Astrocyte (in vitro differentiated cells and primary cell): ENCODE results near the gene BCL7A. TPM values are rescaled to one million over a fixed set of nuclear protein-coding genes. Genes with fewer than 3 reads are reported as not detected.
"Not testable (repeated sequence)": the region's sequence is repeated elsewhere in the genome, so short reads cannot be mapped to it uniquely, and the experiment has no call there.

Source experiments
- DNase-seq: peaks from one replicate; pipeline ENCODE4 v3.0.0-alpha.2; 2010; ENCODE audit warnings: low read depth
- FAIRE-seq: peaks from 2 replicates; lab custom pipeline; 2011; peaks lifted over from hg19 to GRCh38; lab: Jason Lieb, UNC
- H2AFZ ChIP-seq: 2 replicates; pipeline ENCODE4 v1.6.0; 2012; ENCODE audit warnings: low read depth, low read length, inconsistent platforms
- H3K27ac ChIP-seq: 2 replicates; pipeline ENCODE4 v1.5.1; 2011; ENCODE audit warnings: low read depth, low read length, inconsistent platforms
- H3K27me3 ChIP-seq: 2 replicates; pipeline ENCODE4 v1.6.0; 2011; ENCODE audit warnings: low read length, inconsistent platforms; ENCODE audit not compliant: insufficient read depth
- H3K36me3 ChIP-seq: 2 replicates; pipeline ENCODE4 v1.5.1; 2011; ENCODE audit warnings: low read length, inconsistent platforms; ENCODE audit not compliant: insufficient read depth
- H3K4me1 ChIP-seq: 2 replicates; pipeline ENCODE4 v1.5.1; 2011; ENCODE audit warnings: low read length, inconsistent platforms; ENCODE audit not compliant: insufficient read depth
- H3K4me2 ChIP-seq: 2 replicates; pipeline ENCODE4 v1.6.0; 2012; ENCODE audit warnings: low read length, inconsistent platforms
- H3K4me3 ChIP-seq: 2 replicates; pipeline ENCODE4 v1.5.1; 2011; ENCODE audit warnings: low read depth, mild to moderate bottlenecking, low read length, inconsistent platforms; ENCODE audit not compliant: insufficient read depth
- H3K79me2 ChIP-seq: 2 replicates; pipeline ENCODE4 v1.6.0; 2012; ENCODE audit warnings: mild to moderate bottlenecking, low read length, inconsistent platforms; ENCODE audit not compliant: insufficient read depth
- H3K9ac ChIP-seq: 2 replicates; pipeline ENCODE4 v1.6.0; 2012; ENCODE audit warnings: mild to moderate bottlenecking, low read length, inconsistent platforms
- H3K9me3 ChIP-seq: 2 replicates; pipeline ENCODE4 v1.5.1; 2012; ENCODE audit warnings: low read depth, mild to moderate bottlenecking, low read length, inconsistent platforms; ENCODE audit not compliant: insufficient read depth
- H4K20me1 ChIP-seq: 2 replicates; pipeline ENCODE4 v1.6.0; 2012; ENCODE audit warnings: low read length, inconsistent platforms; ENCODE audit not compliant: insufficient read depth
- H3K27ac Mint-ChIP-seq: one replicate; pipeline ENCODE4 v1.8.0; 2021; ENCODE audit warnings: mild to moderate bottlenecking, mixed read lengths; ENCODE audit not compliant: unreplicated experiment
- H3K27me3 Mint-ChIP-seq: one replicate; pipeline ENCODE4 v1.8.0; 2021; ENCODE audit warnings: low read depth, mixed read lengths; ENCODE audit not compliant: unreplicated experiment
- H3K36me3 Mint-ChIP-seq: one replicate; pipeline ENCODE4 v1.8.0; 2021; ENCODE audit warnings: low read depth, mixed read lengths; ENCODE audit not compliant: unreplicated experiment
- H3K4me1 Mint-ChIP-seq: one replicate; pipeline ENCODE4 v1.8.0; 2021; ENCODE audit warnings: low read depth, mixed read lengths; ENCODE audit not compliant: unreplicated experiment
- H3K4me3 Mint-ChIP-seq: one replicate; pipeline ENCODE4 v1.8.0; 2021; ENCODE audit warnings: mild to moderate bottlenecking, moderate library complexity, mixed read lengths; ENCODE audit not compliant: unreplicated experiment
- H3K9me3 Mint-ChIP-seq: one replicate; pipeline ENCODE4 v1.8.0; 2021; ENCODE audit warnings: mild to moderate bottlenecking, mixed read lengths; ENCODE audit not compliant: unreplicated experiment
- EZH2 ChIP-seq: IDR thresholded peaks from 2 replicates; pipeline ENCODE4 v1.6.1; 2012; ENCODE audit warnings: mild to moderate bottlenecking, low read length, inconsistent platforms; ENCODE audit not compliant: insufficient read depth
- total RNA-seq: library from RNA; stranded (reverse); gene quantifications from 2 replicates; pipeline ENCODE4 v1.2.1, GENCODE V29; 2021
- TF ChIP-seq, protein P1 (sequence below): IDR thresholded peaks from 2 replicates; pipeline ENCODE4 v1.5.1; 2011; ENCODE audit warnings: low read depth, mild to moderate bottlenecking, inconsistent platforms, low read length, moderate library complexity; ENCODE audit not compliant: insufficient read depth

Gene BCL7A
- total RNA-seq, 1 donor from 2014 or later = 9.6 TPM

DNA sequence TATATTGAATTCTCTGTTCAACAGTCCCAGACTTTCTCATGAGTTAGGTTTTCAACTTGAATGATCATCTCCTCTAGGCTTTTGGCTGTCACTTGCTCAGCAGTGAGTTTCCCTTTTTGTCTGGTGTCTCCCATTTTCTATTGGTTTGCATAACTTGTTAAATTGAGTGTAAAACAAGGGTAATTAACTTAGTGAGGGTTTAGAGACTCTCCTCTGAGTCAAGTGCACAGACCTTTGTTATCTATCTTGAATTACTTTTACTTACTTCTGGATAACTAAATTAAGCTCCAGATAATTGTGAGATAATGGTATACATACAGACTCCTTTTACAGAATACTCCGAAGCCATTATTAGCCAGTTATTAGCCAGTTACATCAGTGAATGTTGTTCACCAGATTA lies 78.9 kb downstream of the BCL7A start:
- Mint-ChIP-seq H3K4me1 (peaks cover 38% of the 10 kb centered on the region), H3K9me3 (no peaks in the 10 kb centered on the region), H3K27me3 (no peaks in the 10 kb centered on the region), H3K27ac (no peak overlapping the region), H3K4me3 (no peak overlapping the region), H3K36me3 (peaks cover 8% of the 10 kb centered on the region)
- no peak overlapping the region for H3K4me2 ChIP-seq
- no peaks in the 10 kb centered on the region for H3K9me3 ChIP-seq
- H3K4me3 ChIP-seq = no peak overlapping the region
- TF ChIP-seq, protein P1, sequence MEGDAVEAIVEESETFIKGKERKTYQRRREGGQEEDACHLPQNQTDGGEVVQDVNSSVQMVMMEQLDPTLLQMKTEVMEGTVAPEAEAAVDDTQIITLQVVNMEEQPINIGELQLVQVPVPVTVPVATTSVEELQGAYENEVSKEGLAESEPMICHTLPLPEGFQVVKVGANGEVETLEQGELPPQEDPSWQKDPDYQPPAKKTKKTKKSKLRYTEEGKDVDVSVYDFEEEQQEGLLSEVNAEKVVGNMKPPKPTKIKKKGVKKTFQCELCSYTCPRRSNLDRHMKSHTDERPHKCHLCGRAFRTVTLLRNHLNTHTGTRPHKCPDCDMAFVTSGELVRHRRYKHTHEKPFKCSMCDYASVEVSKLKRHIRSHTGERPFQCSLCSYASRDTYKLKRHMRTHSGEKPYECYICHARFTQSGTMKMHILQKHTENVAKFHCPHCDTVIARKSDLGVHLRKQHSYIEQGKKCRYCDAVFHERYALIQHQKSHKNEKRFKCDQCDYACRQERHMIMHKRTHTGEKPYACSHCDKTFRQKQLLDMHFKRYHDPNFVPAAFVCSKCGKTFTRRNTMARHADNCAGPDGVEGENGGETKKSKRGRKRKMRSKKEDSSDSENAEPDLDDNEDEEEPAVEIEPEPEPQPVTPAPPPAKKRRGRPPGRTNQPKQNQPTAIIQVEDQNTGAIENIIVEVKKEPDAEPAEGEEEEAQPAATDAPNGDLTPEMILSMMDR = no peak
- no peak for TF ChIP-seq EZH2
- H3K36me3 ChIP-seq = no peaks in the 10 kb centered on the region
- no peak for FAIRE-seq
- H2AFZ ChIP-seq = no peak overlapping the region
- H3K27me3 ChIP-seq = no peaks in the 10 kb centered on the region
- H3K9ac ChIP-seq = no peak overlapping the region
- H3K79me2 ChIP-seq = peaks cover 78% of the 10 kb centered on the region
- H4K20me1 ChIP-seq = peaks cover 57% of the 10 kb centered on the region
- no peak for DNase-seq
- H3K27ac ChIP-seq = no peak overlapping the region
- peaks cover 25% of the 10 kb centered on the region for H3K4me1 ChIP-seq

DNA sequence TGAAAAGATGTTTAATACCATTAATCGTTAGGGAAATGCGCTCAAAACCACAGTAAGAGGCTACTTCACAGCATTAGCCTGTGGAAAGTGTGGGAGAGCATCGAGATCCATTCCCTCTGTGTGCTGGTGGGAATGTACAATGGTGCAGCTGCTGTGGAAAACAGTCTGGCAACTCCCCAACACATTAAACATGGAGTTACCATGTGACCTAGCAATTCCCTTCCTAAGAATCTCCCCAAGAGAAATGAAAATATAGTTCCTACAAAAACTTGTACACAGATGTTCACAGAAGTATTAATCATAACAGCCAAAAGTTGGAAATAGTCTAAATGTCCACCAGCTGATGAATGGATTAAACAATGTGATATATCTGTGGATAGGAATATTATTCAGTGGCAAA lies 80.6 kb downstream of the BCL7A start:
- Histone ChIP-seq H3K36me3 (no peaks in the 10 kb centered on the region), H3K4me3 (no peak overlapping the region), H4K20me1 (peaks cover 58% of the 10 kb centered on the region), H3K4me2 (no peak overlapping the region), H3K9ac (no peak overlapping the region), H2AFZ (no peak overlapping the region), H3K4me1 (peaks cover 22% of the 10 kb centered on the region), H3K27me3 (no peaks in the 10 kb centered on the region), H3K9me3 (no peaks in the 10 kb centered on the region), H3K79me2 (peaks cover 79% of the 10 kb centered on the region), H3K27ac (no peak overlapping the region)
- H3K4me3 Mint-ChIP-seq = no peak overlapping the region
- DNase-seq = no peak
- peaks cover 36% of the 10 kb centered on the region for H3K4me1 Mint-ChIP-seq
- H3K27me3 Mint-ChIP-seq = no peaks in the 10 kb centered on the region
- no peaks in the 10 kb centered on the region for H3K9me3 Mint-ChIP-seq
- peaks cover 10% of the 10 kb centered on the region for H3K36me3 Mint-ChIP-seq
- H3K27ac Mint-ChIP-seq = no peak overlapping the region
- TF ChIP-seq, protein P1 = no peak
- TF ChIP-seq EZH2 = no peak
- FAIRE-seq = no peak

DNA sequence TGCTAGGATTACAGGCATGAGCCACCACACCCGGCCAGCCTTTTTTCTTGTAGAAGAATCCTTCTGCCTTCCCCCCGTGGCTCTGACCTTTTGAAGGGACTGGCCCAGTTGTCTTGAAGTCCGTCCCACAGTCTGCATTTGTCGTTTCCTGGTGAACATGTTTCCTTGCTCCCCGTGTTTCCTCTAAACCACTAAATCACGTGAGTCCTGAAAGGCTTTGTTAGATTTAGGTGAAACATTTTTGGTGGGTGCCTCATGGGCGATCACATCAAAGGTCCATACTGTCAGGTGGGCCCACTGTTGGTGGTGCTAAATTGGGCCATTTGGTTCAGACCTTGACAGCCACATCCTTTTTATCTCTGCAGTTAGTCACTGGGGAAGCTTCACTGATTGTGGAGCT lies 83.2 kb downstream of the BCL7A start:
- Histone ChIP-seq H3K4me3 (no peak overlapping the region), H3K4me2 (no peak overlapping the region), H3K27ac (no peak overlapping the region), H3K9ac (no peak overlapping the region), H2AFZ (no peak overlapping the region), H4K20me1 (peaks cover 42% of the 10 kb centered on the region), H3K27me3 (no peaks in the 10 kb centered on the region), H3K36me3 (no peaks in the 10 kb centered on the region), H3K4me1 (peaks cover 22% of the 10 kb centered on the region), H3K9me3 (no peaks in the 10 kb centered on the region), H3K79me2 (peaks cover 75% of the 10 kb centered on the region)
- TF ChIP-seq, protein P1 = no peak
- no peak for TF ChIP-seq EZH2
- H3K36me3 Mint-ChIP-seq = peaks cover 10% of the 10 kb centered on the region
- H3K27me3 Mint-ChIP-seq = no peaks in the 10 kb centered on the region
- DNase-seq = no peak
- H3K4me1 Mint-ChIP-seq = peaks cover 35% of the 10 kb centered on the region
- no peaks in the 10 kb centered on the region for H3K9me3 Mint-ChIP-seq
- H3K4me3 Mint-ChIP-seq = no peak overlapping the region
- FAIRE-seq = no peak
- H3K27ac Mint-ChIP-seq = peak overlapping the region; percentile 26

DNA sequence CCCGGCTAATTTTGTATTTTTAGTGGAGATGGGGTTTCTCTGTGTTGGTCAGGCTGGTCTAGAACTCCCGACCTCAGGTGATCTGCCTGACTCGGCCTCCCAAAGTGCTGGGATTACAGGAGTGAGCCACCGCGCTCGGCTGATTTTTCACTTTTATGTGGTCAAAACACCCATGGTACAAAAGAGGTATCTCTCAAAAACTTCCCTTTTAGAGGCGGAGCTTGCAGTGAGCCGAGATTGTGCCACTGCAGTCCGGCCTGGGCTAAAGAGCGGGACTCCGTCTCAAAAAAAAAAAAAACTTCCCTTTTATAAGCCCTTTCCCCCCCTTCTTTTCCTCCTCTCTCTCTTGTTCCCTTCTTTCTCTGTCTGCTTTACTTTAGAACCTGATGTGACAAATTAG lies 83.8 kb downstream of the BCL7A start:
- not testable (repeated sequence) for H3K27me3 ChIP-seq, H3K27ac ChIP-seq, H3K4me2 ChIP-seq, H3K36me3 Mint-ChIP-seq, DNase-seq, H3K4me3 ChIP-seq, H3K9ac ChIP-seq, FAIRE-seq, H3K27me3 Mint-ChIP-seq, H3K9me3 ChIP-seq, H2AFZ ChIP-seq, H3K36me3 ChIP-seq, H3K4me3 Mint-ChIP-seq, H3K9me3 Mint-ChIP-seq
- Histone ChIP-seq H3K79me2 (peaks cover 75% of the 10 kb centered on the region), H4K20me1 (peaks cover 37% of the 10 kb centered on the region), H3K4me1 (peaks cover 22% of the 10 kb centered on the region)
- peak overlapping the region; percentile 20 for H3K27ac Mint-ChIP-seq
- peaks cover 34% of the 10 kb centered on the region for H3K4me1 Mint-ChIP-seq
